ENCODE measurements around the gene BRD3OS.

BRD3OS gene

DNA sequence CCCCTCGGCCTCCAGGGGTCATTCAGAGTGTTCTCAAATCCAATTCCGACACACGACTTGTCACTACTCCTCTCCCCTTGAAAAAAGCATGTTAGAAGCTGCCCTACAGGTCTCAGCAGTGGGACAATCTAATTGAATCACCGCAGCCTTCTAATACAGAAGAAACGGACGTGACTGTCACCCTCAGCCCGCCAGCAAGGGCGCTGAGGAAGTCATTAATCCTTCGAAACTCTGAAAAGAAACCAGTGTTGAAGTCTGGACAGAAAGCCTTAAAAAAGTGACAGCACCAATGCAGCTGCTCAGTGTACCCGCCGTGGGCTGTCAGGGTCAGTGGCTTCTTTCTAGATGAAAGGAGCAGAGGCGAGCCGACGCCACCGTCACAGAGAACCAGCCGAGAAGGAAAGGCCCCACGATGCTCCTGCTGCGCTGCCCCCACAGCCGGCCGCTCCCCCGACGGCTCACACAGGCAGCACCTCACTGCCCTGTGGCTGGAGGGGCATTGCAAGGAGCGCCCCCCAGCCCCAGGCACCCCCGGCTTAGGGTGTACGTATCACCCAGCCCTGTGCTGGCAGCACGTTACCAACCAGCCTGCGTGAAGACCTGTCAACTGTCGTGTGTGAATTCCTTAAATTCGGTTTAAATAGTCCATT is 5.7 kb downstream of the BRD3OS start:
- in situ Hi-C loops (cut with MboI; ENCODE audit: low sequenced_read_pairs): no loop called here

GRCh38 chr9:134031783-134032182 is 6.5 kb downstream of the BRD3OS start:
- in situ Hi-C loops (cut with MboI; ENCODE audit: low sequenced_read_pairs): no loop called here

- in situ Hi-C loops (cut with MboI; ENCODE audit: low sequenced_read_pairs): no loop called here
Measured at GRCh38 chr9:134032456-134033222, 7.4 kb downstream of the BRD3OS start.

GRCh38 chr9:134033516-134034214 is 8.4 kb downstream of the BRD3OS start:
- in situ Hi-C loops (cut with MboI; ENCODE audit: low sequenced_read_pairs): no loop called here

- in situ Hi-C loops (cut with MboI; ENCODE audit: low sequenced_read_pairs): no loop called here
Measured at GRCh38 chr9:134034215-134035040, 9.1 kb downstream of the BRD3OS start.

DNA sequence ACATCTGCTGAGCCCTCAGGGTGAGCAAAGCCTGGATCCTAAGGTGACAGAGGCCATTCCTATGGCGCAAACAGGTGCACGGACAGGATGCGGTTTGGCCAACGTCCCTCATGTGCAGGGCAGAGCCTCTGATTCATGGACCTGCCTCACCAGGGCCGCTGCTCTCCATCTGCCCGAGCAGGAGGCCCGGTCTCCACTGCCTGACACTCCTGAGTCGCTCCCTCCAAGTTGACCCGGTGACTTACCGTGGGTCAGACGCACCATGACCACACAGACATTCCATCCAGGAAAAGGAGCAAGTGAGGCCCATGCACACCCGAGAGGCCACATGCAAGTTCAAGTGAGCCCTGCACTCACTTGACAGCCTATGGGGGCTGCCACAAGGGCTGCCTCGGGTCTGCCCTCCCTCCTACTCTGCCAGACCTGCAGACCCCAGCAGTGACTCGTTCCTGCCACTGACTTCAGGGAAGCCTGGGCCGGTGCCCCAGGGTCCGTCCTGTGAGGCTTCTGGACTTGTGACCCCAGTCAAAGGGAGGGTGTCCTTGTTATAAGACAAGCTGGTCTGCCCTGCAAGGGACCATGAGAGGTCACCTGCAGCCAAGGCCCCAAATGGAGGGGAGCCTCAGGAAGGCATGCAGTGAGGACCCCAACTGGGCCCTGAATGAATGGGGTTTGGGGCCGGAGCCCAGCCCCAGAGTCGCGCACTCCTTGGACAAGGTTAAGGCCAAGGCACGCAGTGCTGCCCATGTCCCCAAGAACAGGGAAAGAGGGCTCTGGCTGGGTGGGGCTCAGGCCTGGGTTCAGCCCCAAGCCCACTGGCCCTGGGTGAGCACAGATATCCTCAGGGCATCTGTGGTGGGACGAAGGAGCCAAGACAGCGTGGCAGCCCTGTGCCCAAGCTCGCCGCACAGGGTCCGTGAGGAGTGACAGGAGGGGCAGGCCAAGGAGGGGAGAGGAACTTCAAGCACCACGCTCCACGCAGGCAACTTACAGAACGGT is 10.1 kb downstream of the BRD3OS start:
- in situ Hi-C loops (cut with MboI; ENCODE audit: low sequenced_read_pairs): no loop called here

GRCh38 chr9:134036130-134036529 is 10.8 kb downstream of the BRD3OS start:
- in situ Hi-C loops (cut with MboI; ENCODE audit: low sequenced_read_pairs): no loop called here

DNA sequence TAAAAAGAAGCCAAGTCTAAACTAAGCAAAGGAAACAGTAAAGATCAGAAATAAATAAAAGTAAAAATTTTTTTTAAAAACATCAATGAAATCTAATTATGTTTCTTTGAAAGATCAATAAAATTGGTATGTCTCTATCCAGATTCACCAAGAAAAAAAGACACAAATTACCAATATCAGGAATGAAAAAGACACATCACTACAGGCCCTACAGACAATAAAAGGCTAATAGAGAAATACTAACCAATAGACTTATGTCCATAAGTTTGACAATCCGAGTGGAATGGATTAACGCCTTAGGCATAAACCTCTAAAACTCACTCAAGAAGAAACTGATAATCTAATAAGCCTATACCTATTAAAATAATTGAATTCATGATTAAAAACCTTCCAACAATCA is 12.4 kb downstream of the BRD3OS start:
- in situ Hi-C loops (cut with MboI; ENCODE audit: low sequenced_read_pairs): no loop called here

DNA sequence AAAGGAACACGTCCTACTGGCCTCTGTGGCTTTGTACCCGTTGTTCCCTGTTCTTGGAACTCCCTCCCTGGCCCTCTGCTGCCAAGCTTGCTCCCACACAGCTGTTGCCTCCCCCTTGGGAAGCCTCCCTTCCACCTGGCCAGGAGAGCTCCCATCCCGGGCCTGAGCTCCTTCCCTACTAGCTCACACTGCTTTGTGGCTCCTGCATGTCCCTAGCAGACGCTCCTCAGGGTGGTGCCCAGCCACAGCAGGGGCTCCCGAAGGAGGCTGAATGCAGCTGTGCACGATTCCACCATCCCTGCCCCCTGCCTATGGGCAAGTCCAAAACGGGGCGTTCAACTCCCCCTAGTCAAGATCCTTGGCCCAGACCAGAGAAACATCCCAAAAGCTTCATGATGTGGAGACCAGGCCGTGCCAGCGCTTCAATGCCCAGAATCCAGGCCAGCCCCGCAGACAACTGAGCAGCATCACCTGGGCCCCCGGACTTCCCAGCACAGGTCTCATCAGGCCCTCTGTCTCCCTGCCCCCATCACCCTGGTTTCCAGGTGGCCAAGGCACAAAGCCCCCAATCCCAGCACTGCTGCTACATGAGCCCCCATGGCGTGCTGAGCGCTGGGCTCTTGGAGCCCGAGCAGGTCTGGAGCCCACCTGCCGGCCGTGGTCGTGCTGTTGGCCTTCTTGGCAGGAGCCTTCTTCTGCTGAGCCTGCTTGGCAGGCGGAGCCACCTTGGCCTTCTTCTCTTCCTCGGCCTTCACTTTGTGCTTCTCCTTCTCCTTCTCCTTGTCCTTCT is 14.3 kb downstream of the BRD3OS start:
- in situ Hi-C loops (cut with MboI; ENCODE audit: low sequenced_read_pairs): no loop called here

GRCh38 chr9:134040176-134040565 is 14.9 kb downstream of the BRD3OS start:
- in situ Hi-C loops (cut with MboI; ENCODE audit: low sequenced_read_pairs): no loop called here

DNA sequence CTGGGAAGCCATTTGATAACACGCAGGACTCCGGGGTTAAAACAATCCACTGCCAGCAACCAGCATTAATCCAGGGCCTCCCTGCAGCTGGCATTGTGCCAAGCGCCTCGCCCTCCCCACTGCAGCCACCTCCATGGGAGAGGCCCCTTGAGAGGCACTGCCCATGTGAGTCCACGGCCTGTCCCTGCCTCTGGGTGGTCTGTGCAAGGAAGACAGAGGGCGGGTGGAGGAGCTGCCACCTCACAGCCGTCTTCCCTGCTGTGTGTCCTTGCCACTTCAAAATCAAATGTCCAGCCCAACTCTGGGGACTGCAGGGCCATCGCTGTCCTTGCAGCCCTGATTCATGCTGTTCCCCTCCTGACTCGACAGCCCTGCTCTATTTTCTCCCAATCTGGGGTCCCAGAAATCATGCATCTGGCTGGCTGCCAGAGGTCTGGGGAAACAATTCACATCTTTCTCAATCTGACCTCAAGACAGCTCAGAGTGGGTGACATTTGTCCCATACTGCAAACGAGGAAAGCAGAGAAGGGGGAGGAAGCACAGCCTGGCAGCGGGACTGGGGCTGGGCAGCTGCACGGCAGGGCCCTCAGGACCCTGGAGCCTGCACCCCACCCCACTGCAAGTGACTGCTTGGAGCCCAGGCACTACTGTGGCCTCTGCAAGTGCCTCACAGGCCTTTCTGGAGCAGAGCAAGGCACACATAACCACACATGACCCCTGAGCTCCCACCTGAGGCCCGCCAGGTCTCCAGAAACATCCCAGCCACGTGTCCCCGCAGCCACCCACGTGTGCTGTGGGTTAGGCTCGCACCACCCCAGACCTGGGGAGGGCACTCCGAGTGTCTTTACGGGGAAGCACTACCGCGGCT is 15.7 kb downstream of the BRD3OS start:
- in situ Hi-C loops (cut with MboI; ENCODE audit: low sequenced_read_pairs): no loop called here

- in situ Hi-C loops (cut with MboI; ENCODE audit: low sequenced_read_pairs): no loop called here
Measured at GRCh38 chr9:134041649-134041962, 16.3 kb downstream of the BRD3OS start.

DNA sequence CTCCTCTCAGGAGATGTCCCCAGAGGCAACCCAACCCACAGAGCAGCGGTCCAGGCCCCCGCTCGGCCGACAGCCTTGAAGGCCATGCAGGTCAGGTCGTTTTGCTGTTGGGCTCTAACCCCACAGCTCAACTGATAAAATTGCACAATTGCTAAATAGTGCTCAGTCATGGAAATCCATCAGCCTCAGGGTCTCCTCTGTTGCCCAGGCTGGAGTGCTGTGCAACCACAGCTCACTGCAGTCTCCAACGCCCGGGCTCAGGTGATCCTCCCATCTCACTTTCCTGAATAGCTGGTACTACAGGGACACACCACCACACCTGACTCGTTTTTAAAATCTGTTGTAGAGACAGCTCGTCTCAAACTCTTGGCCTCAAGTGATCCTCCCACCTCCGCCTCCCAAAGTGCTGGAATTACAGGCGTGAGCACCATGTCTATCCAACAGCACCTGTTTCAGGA is 18.3 kb downstream of the BRD3OS start:
- in situ Hi-C loops (cut with MboI; ENCODE audit: low sequenced_read_pairs): no loop called here

DNA sequence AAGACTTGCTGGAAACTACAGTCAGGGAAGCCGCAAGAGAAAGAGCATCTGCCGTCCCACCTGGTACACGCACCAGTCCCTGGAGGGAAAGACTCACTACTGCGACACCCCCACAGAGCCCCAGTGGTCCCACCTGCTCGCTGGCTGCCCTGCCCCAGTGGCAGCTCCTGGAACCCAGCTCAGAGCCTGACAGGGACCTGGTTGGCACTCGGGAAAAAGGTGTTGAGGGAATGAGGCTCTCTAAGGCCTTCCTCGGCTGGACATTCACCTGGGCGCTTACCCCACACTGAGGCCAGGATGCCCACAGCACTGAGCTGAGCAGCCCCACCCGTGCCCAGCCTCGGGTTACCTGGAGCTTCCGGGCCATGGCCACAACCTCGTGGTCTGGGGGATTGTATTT is 19.7 kb downstream of the BRD3OS start:
- in situ Hi-C loops (cut with MboI; ENCODE audit: low sequenced_read_pairs): no loop called here

DNA sequence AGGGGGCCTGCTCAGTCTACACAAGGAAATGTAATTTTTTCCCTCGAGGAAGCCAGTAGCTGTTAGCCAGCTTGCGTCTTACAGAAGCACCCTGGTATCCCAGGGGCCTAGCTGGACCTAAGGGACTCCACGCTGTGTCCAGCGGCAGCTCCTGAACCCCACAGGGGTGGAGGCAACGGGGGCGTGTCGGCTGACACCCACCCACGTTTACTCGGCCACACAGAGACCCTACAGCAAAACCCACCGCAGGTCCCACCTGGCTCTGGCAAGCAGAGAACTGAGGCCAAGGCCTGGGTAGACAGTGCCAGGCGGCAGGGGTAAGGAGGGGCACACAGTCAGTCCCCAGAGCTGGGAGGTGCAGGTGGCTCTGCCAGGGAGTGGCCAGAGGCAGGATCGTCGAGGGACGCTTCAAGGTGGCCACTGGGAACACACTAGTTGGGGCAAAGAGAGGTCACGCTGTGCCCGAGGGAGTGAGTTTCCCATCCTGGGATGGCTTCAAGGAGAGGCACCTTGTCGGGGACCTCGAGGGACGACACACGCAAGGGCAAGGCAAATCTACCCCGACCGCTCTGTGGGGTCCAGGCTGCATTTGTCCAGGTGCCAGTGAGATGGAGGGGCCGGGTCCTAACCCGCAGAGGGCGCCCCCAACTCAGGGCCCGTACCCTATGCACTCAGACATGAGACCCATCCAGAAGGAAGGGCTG is 20.7 kb downstream of the BRD3OS start:
- in situ Hi-C loops (cut with MboI; ENCODE audit: low sequenced_read_pairs): no loop called here

GRCh38 chr9:134046894-134047681 is 21.8 kb downstream of the BRD3OS start:
- in situ Hi-C loops (cut with MboI; ENCODE audit: low sequenced_read_pairs): no loop called here

Data from HL-60/S4 treated with phorbol 12-myristate 13-acetate at 8.2 ng/mL for 4 days and 3 days (cell line).